T follicular helper cell (primary cell): ENCODE data around the gene MTMR12.

Experiments used
- DNase-seq: peaks from one replicate; pipeline ENCODE4 v3.0.0-alpha.2; 2020; ENCODE audit warnings: low read depth

The MTMR12 gene

GRCh38 chr5:32193591-32193990, 119.1 kb downstream of the MTMR12 start:
- no peak for DNase-seq

- DNase-seq, result no peak
Observed at GRCh38 chr5:32190095-32190494, 122.6 kb downstream of the MTMR12 start.

GRCh38 chr5:32187675-32188074, 125.1 kb downstream of the MTMR12 start:
- DNase-seq, result no peak

- no peak for DNase-seq
Observed at GRCh38 chr5:32182463-32183063, 130.2 kb downstream of the MTMR12 start.
